Measurements from ENCODE around the gene SLC44A2. TPM values are rescaled to one million over a fixed set of nuclear protein-coding genes. Genes with fewer than 3 reads are reported as not detected.
"Not testable (repeated sequence)": the region's sequence is repeated elsewhere in the genome, so short reads cannot be mapped to it uniquely, and the experiment has no call there.

Gene SLC44A2
- total RNA-seq, 1 donor from 2014 or later: 62.3 TPM

- intact Hi-C loops (cut with DNase I): no loop called here
- ATAC-seq (ENCODE audit: poor library complexity) (peak; percentile 55), DNase-seq (no peak)
Observed at GRCh38 chr19:10670182-10670581, 44.8 kb downstream of the SLC44A2 start.

- ATAC-seq (ENCODE audit: poor library complexity) (peak; percentile 45), DNase-seq (no peak)
- intact Hi-C loops (cut with DNase I): no loop called here
Observed at GRCh38 chr19:10670876-10671804, 45.8 kb downstream of the SLC44A2 start.

- not testable (repeated sequence) for ATAC-seq (ENCODE audit: poor library complexity)
Observed at GRCh38 chr19:10671922-10672321, 46.6 kb downstream of the SLC44A2 start.

GRCh38 chr19:10675214-10675613, 49.9 kb downstream of the SLC44A2 start:
- intact Hi-C loops (cut with DNase I); ATAC-seq (ENCODE audit: poor library complexity); DNase-seq: not testable (repeated sequence)

More at GRCh38 chr19:10671922-10672321, 46.6 kb downstream of the SLC44A2 start:
- intact Hi-C loops (cut with DNase I); DNase-seq: not testable (repeated sequence)

- ATAC-seq (ENCODE audit: poor library complexity) (no peak), DNase-seq (no peak)
- intact Hi-C loops (cut with DNase I): no loop called here
Observed at GRCh38 chr19:10677751-10678150, 52.4 kb downstream of the SLC44A2 start.

- DNase-seq: no peak
- no peak for ATAC-seq (ENCODE audit: poor library complexity)
- intact Hi-C loops (cut with DNase I): no loop called here
Observed at GRCh38 chr19:10678813-10679212, 53.5 kb downstream of the SLC44A2 start.

GRCh38 chr19:10679743-10680142, 54.4 kb downstream of the SLC44A2 start:
- peak; percentile 19 for ATAC-seq (ENCODE audit: poor library complexity)
- intact Hi-C loops (cut with DNase I): no loop called here
- DNase-seq: no peak

- DNase-seq (no peak), ATAC-seq (ENCODE audit: poor library complexity) (no peak)
- intact Hi-C loops (cut with DNase I): no loop called here
Observed at GRCh38 chr19:10680545-10681135, 55.3 kb downstream of the SLC44A2 start.

- intact Hi-C loops (cut with DNase I): no loop called here
- DNase-seq (no peak), ATAC-seq (ENCODE audit: poor library complexity) (no peak)
Observed at GRCh38 chr19:10681658-10682057, 56.3 kb downstream of the SLC44A2 start.

GRCh38 chr19:10682397-10683063, 57.2 kb downstream of the SLC44A2 start:
- intact Hi-C loops (cut with DNase I): no loop called here
- ATAC-seq (ENCODE audit: poor library complexity) (no peak), DNase-seq (no peak)

GRCh38 chr19:10683064-10683426, 57.7 kb downstream of the SLC44A2 start:
- ATAC-seq (ENCODE audit: poor library complexity) (no peak), DNase-seq (no peak)
- intact Hi-C loops (cut with DNase I): no loop called here

GRCh38 chr19:10683582-10683981, 58.2 kb downstream of the SLC44A2 start:
- intact Hi-C loops (cut with DNase I): no loop called here
- DNase-seq: no peak

GRCh38 chr19:10685210-10685609, 59.9 kb downstream of the SLC44A2 start:
- intact Hi-C loops (cut with DNase I): no loop called here
- ATAC-seq (ENCODE audit: poor library complexity) (no peak), DNase-seq (no peak)

More at GRCh38 chr19:10683582-10683981, 58.2 kb downstream of the SLC44A2 start:
- no peak for ATAC-seq (ENCODE audit: poor library complexity)

GRCh38 chr19:10686193-10686592, 60.8 kb downstream of the SLC44A2 start:
- peak; percentile 19 for ATAC-seq (ENCODE audit: poor library complexity)
- DNase-seq: no peak
- intact Hi-C loops (cut with DNase I): no loop called here

GRCh38 chr19:10686661-10687517, 61.5 kb downstream of the SLC44A2 start:
- DNase-seq: peak; percentile 82
- intact Hi-C loops (cut with DNase I): no loop called here
- ATAC-seq (ENCODE audit: poor library complexity): peak; percentile 83

- ATAC-seq (ENCODE audit: poor library complexity): no peak
- DNase-seq: no peak
- intact Hi-C loops (cut with DNase I): no loop called here
Observed at GRCh38 chr19:10687518-10688288, 62.4 kb downstream of the SLC44A2 start.

GRCh38 chr19:10688545-10689280, 63.4 kb downstream of the SLC44A2 start:
- intact Hi-C loops (cut with DNase I): no loop called here
- DNase-seq (no peak), ATAC-seq (ENCODE audit: poor library complexity) (no peak)
